IPS-18a (cell line): Measurements from ENCODE around the gene TBX19.
"Not testable (repeated sequence)": the region's sequence is repeated elsewhere in the genome, so short reads cannot be mapped to it uniquely, and the experiment has no call there.

Experiments used
- H3K27ac ChIP-seq: one replicate; pipeline ENCODE4 v1.5.1; 2013; ENCODE audit warnings: low read length
- H3K27me3 ChIP-seq: one replicate; pipeline ENCODE4 v1.6.1; 2013; ENCODE audit warnings: mild to moderate bottlenecking, low read length; ENCODE audit not compliant: control insufficient read depth, insufficient read depth
- H3K36me3 ChIP-seq: one replicate; pipeline ENCODE4 v1.6.1; 2013; ENCODE audit warnings: low read depth, low read length; ENCODE audit not compliant: control insufficient read depth
- H3K4me1 ChIP-seq: one replicate; pipeline ENCODE4 v1.6.1; 2013; ENCODE audit warnings: low read depth, low read length; ENCODE audit not compliant: control insufficient read depth
- H3K4me3 ChIP-seq: one replicate; pipeline ENCODE4 v1.5.1; 2013; ENCODE audit warnings: low read length
- H3K9ac ChIP-seq: one replicate; pipeline ENCODE4 v1.6.1; 2013; ENCODE audit warnings: mild to moderate bottlenecking, low read length, moderate library complexity
- H3K9me3 ChIP-seq: one replicate; pipeline ENCODE4 v1.6.1; 2013; ENCODE audit warnings: low read depth, low read length; ENCODE audit not compliant: control insufficient read depth

Gene TBX19

DNA sequence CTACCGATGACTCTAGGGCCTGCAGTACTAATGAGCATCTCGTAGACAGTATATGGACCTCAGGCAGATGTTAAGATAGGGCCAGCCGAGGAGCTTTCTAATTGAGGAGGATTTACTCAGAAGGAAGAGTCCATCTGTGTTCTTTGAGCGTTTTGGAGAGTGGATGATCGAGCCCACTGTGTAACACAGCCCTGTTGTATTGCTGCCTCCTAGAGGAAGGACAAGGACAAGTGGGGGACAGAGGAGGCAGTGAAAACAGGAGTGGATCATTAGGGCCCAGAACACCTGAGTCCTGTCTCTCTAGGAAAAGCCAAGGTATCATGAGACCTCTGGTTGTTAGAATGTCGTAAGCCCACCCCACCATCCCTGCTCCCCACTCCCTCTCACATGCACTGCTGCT is 62.9 kb downstream of the TBX19 start:
- H3K36me3 ChIP-seq = no peaks in the 10 kb centered on the region
- H3K4me3 ChIP-seq = no peak overlapping the region
- no peaks in the 10 kb centered on the region for H3K4me1 ChIP-seq
- no peak overlapping the region for H3K9ac ChIP-seq
- no peaks in the 10 kb centered on the region for H3K27me3 ChIP-seq
- no peak overlapping the region for H3K27ac ChIP-seq
- no peaks in the 10 kb centered on the region for H3K9me3 ChIP-seq

- H3K36me3 ChIP-seq = no peaks in the 10 kb centered on the region
- no peak overlapping the region for H3K9ac ChIP-seq
- H3K27ac ChIP-seq = no peak overlapping the region
- H3K4me1 ChIP-seq = no peaks in the 10 kb centered on the region
- H3K9me3 ChIP-seq = no peaks in the 10 kb centered on the region
- H3K4me3 ChIP-seq = no peak overlapping the region
- no peaks in the 10 kb centered on the region for H3K27me3 ChIP-seq
Observed at GRCh38 chr1:168344517-168344916, 63.8 kb downstream of the TBX19 start.

DNA sequence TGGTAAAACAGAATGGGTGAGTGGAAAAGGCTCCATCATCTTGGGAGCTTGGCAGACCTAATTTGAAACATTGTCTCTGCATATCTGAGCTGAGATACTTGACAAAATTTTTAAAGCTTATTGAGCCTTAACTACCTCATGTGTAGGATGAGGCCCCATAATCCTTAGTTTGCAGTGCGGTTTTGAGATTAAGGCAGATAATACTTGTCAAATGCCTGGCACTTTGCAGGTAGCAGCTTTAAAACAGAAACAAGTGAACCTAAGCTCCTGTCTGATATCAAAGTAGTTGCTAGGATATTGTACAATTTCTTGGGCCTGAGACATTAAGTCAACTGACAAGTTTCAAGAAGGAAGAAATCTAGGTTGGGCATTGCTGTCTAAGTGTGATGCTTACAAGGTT is 65.3 kb downstream of the TBX19 start:
- H3K27ac ChIP-seq = no peak overlapping the region
- no peak overlapping the region for H3K9ac ChIP-seq
- no peaks in the 10 kb centered on the region for H3K27me3 ChIP-seq
- no peaks in the 10 kb centered on the region for H3K36me3 ChIP-seq
- no peaks in the 10 kb centered on the region for H3K9me3 ChIP-seq
- H3K4me1 ChIP-seq = no peaks in the 10 kb centered on the region
- H3K4me3 ChIP-seq = no peak overlapping the region

- H3K36me3 ChIP-seq = no peaks in the 10 kb centered on the region
- no peak overlapping the region for H3K4me3 ChIP-seq
- H3K9ac ChIP-seq = no peak overlapping the region
Observed at GRCh38 chr1:168347630-168348029, 67.0 kb downstream of the TBX19 start.

DNA sequence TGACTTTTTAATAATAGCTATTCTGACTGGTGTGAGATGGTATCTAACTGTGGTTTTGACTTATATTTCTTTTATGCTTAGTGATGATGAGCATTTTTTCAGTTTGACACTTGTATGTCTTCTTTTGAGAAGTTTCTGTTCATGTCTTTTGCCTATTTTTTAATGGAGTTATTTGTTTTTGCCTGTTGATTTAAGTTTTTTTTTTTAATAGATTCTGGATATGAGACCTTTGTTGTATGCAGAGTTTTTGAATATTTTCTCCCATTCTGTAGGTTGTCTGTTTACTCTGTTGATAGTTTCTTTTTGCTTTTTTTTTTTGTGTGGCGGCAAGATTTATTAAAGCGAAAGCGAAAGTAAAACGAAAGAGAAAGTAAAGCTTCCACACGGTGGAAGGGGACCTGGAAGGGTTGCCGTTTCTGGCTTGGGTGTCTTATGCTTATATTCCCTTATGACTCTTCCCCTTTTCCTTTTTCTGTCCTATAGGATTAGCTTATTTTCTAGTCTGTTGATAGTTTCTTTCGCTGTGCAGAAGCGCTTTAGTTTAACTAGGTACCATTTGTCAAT is 67.6 kb downstream of the TBX19 start:
- H3K27me3 ChIP-seq = no peaks in the 10 kb centered on the region
- no peaks in the 10 kb centered on the region for H3K4me1 ChIP-seq
- no peak overlapping the region for H3K9ac ChIP-seq
- no peaks in the 10 kb centered on the region for H3K36me3 ChIP-seq
- no peaks in the 10 kb centered on the region for H3K9me3 ChIP-seq
- H3K4me3 ChIP-seq = no peak overlapping the region
- H3K27ac ChIP-seq = no peak overlapping the region

More at GRCh38 chr1:168347630-168348029, 67.0 kb downstream of the TBX19 start:
- Histone ChIP-seq H3K9me3 (no peaks in the 10 kb centered on the region), H3K27me3 (no peaks in the 10 kb centered on the region), H3K4me1 (no peaks in the 10 kb centered on the region), H3K27ac (no peak overlapping the region)

DNA sequence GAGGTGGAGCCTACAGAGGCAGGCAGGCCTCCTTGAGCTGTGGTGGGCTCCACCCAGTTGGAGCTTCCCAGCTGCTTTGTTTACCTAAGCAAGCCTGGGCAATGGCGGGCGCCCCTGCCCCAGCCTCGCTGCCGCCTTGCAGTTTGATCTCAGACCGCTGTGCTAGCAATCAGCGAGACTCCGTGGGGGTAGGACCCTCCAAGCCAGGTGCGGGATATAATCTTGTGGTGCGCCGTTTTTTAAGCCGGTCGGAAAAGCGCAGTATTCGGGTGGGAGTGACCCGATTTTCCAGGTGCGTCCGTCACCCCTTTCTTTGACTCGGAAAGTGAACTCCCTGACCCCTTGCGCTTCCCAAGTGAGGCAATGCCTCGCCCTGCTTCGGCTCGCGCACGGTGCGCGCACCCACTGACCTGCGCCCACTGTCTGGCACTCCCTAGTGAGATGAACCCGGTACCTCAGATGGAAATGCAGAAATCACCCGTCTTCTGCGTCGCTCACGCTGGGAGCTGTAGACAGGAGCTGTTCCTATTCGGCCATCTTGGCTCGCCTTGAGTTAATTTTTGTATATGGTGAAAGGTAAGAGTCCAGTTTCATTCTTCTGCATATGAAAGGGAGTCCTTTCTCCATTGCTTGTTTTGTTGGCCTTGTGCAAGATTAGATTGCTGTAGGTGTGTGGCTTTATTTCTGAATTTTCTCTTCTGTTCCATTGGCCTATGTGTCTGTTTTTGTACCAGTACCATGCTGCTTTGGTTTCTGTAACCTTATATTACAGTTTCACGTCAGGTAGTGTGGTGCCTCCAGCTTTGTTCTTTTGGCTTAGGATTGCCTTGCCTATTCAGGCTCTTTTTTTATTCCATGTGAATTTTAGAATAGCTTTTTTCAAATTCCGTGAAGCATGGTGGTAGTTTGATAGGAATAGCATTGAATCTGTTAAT is 73.9 kb downstream of the TBX19 start:
- not testable (repeated sequence) for H3K27ac ChIP-seq, H3K4me1 ChIP-seq, H3K36me3 ChIP-seq, H3K9me3 ChIP-seq, H3K9ac ChIP-seq, H3K27me3 ChIP-seq
- peak overlapping the region; percentile 19 for H3K4me3 ChIP-seq

- Histone ChIP-seq H3K4me3 (no peak overlapping the region), H3K27ac (no peak overlapping the region), H3K27me3 (no peaks in the 10 kb centered on the region), H3K4me1 (no peaks in the 10 kb centered on the region), H3K9ac (no peak overlapping the region), H3K9me3 (no peaks in the 10 kb centered on the region), H3K36me3 (no peaks in the 10 kb centered on the region)
Observed at GRCh38 chr1:168360151-168361021, 79.7 kb downstream of the TBX19 start.

DNA sequence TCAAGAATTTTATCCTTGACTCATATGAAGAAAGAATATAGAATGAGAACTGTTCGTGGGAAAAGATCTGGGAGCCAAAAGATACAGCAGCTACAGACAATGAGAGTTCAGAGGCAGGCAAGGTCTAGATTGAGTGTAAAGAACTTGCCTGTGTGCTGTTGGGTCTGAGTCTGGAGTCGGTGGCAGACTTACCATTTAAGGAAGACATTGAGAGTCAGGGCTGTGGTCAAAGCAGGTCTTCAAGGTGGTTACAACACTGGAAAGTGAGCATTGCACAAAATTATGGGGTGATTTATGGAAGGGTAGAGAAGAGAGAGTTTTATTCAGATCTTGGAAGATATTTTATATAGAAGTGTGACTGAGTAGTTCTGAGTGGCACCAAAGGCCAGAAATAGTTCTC is 80.6 kb downstream of the TBX19 start:
- Histone ChIP-seq H3K9me3 (no peaks in the 10 kb centered on the region), H3K27me3 (no peaks in the 10 kb centered on the region), H3K36me3 (no peaks in the 10 kb centered on the region), H3K4me3 (no peak overlapping the region), H3K27ac (no peak overlapping the region), H3K9ac (no peak overlapping the region), H3K4me1 (no peaks in the 10 kb centered on the region)

- no peaks in the 10 kb centered on the region for H3K27me3 ChIP-seq
- no peak overlapping the region for H3K4me3 ChIP-seq
- no peaks in the 10 kb centered on the region for H3K4me1 ChIP-seq
- no peak overlapping the region for H3K27ac ChIP-seq
- no peak overlapping the region for H3K9ac ChIP-seq
- H3K9me3 ChIP-seq = no peaks in the 10 kb centered on the region
- no peaks in the 10 kb centered on the region for H3K36me3 ChIP-seq
Observed at GRCh38 chr1:168362991-168363390, 82.3 kb downstream of the TBX19 start.
